ENCODE results near the gene DDX49.

DNA sequence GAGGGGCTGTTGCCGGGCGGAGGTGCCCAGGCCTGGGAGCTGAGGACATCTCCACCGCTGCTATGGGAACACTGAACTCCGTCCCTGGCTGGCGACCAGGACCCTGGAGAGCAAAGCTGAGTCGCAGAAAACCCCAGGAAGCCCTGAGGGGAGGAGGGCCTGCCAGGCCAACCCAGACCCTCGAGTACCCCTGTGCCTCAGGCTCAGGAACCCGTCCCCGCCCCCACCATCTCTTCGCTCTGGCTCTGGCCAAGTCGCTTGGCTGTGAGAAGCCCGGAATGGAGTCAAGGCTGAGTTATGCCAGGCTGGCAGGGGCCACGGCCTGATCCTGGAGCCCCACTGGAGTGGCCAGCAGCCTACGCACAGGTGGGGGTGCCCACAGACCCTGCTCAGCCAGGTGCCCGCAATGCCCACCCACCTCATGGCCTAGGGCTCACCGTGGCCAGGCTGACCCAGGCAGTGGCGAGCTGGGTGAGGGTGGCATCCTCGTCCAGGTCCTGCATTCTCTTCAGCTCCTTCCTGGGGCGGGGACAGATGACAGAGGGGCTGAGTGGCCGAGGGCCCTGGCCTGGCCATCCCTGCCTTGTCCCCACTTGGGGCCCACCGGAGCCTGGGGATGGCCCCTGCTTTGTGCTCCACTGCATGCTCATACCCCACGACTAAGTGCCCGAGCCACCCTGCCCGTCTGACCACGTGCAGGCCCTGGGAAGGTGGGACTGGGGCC lies 15.0 kb upstream of the DDX49 start:
- TF ChIP-seq, protein P1, sequence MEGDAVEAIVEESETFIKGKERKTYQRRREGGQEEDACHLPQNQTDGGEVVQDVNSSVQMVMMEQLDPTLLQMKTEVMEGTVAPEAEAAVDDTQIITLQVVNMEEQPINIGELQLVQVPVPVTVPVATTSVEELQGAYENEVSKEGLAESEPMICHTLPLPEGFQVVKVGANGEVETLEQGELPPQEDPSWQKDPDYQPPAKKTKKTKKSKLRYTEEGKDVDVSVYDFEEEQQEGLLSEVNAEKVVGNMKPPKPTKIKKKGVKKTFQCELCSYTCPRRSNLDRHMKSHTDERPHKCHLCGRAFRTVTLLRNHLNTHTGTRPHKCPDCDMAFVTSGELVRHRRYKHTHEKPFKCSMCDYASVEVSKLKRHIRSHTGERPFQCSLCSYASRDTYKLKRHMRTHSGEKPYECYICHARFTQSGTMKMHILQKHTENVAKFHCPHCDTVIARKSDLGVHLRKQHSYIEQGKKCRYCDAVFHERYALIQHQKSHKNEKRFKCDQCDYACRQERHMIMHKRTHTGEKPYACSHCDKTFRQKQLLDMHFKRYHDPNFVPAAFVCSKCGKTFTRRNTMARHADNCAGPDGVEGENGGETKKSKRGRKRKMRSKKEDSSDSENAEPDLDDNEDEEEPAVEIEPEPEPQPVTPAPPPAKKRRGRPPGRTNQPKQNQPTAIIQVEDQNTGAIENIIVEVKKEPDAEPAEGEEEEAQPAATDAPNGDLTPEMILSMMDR (IDR thresholded peaks at IDR 0.05) = no peak
- TF ChIP-seq EP300 (IDR thresholded peaks at IDR 0.05) = no peak

All from upper lobe of left lung (tissue), 4 donors.